HCT116 (cell line): ENCODE results near the gene ADGRE1. TPM values are rescaled to one million over a fixed set of nuclear protein-coding genes. Genes with fewer than 3 reads are reported as not detected.

ENCODE experiments used
- ATAC-seq: fragments of 200-7000 bp; cut with Tn5 transposase; 2 replicates; pipeline ENCODE4 v1.9.1; 2020; ENCODE audit warnings: mild to moderate bottlenecking, moderate library complexity
- BruUV-seq: library from RNA; stranded (reverse); fragments of 400-500 nt; replicated peaks from 2 replicates; lab custom pipeline; 2021; lab: Mats Ljungman, UMichigan
- CTCF ChIA-PET: fragments of 300-600 bp; sonication (Branson Sonifier 250); formaldehyde crosslinking; loops from one replicate; lab custom pipeline; 2021; ENCODE audit warnings: antibody characterized with exemption; lab: Charles Lee
- POLR2A ChIA-PET: fragments of 300-600, 350-600 bp; sonication (Branson Sonifier 250); formaldehyde crosslinking; loops from one replicate; lab custom pipeline; 2021; ENCODE audit warnings: antibody characterized with exemption; lab: Charles Lee
- RAD21 ChIA-PET, 2 experiments: fragments of 300-600 bp; sonication (Branson Sonifier 250); formaldehyde crosslinking; loops; one replicate each; lab custom pipeline; 2023; ENCODE audit warnings: low total read pairs in 2 of 2; ENCODE audit not compliant: uncharacterized antibody in 2 of 2, unreplicated experiment in 2 of 2, low non-redundant PET in 1 of 2; lab: Charles Lee
- DNase-seq: peaks from one replicate; pipeline ENCODE4 v3.0.0-alpha.2; 2010; ENCODE audit warnings: low read depth, low spot score
- H2AFZ ChIP-seq: fragments of 200-600 bp; shearing (Covaris generic), sonication (generic); 2 replicates; pipeline ENCODE4 v1.6.1; 2017; ENCODE audit warnings: low read depth, mixed run types, mixed read lengths, antibody characterized with exemption, low read length; ENCODE audit not compliant: poor library complexity, severe bottlenecking
- H3K27ac ChIP-seq: 2 replicates; pipeline ENCODE4 v1.5.1; 2012; ENCODE audit warnings: low read depth, low read length
- H3K27me3 ChIP-seq: fragments of 200-600 bp; sonication (generic); 2 replicates; pipeline ENCODE4 v1.6.1; 2016; ENCODE audit warnings: mixed run types, low read length, mixed read lengths; ENCODE audit not compliant: insufficient read depth
- H3K36me3 ChIP-seq, 2 experiments: fragments of 200-500 bp in 1 of 2; fragments of 200-600 bp in 1 of 2; sonication (Bioruptor generic) in 1 of 2; sonication (generic) in 1 of 2; 2 replicates each; pipeline versions ENCODE4 v1.5.1 to v1.6.1; 2014 to 2016; ENCODE audit warnings: low read length in 2 of 2, inconsistent platforms in 1 of 2, mixed read lengths in 1 of 2, mixed run types in 1 of 2; ENCODE audit not compliant: insufficient read depth in 2 of 2, control insufficient read depth in 1 of 2
- H3K4me1 ChIP-seq, 2 experiments: fragments of 200-600 bp in 1 of 2; sonication (generic) in 1 of 2; 2 replicates each; pipeline versions ENCODE4 v1.5.1 to v1.6.1; 2012 to 2017; ENCODE audit warnings: low read length in 2 of 2, inconsistent platforms in 1 of 2, mild to moderate bottlenecking in 1 of 2, mixed read lengths in 1 of 2, mixed run types in 1 of 2, moderate library complexity in 1 of 2; ENCODE audit not compliant: insufficient read depth in 2 of 2, control insufficient read depth in 1 of 2
- H3K4me2 ChIP-seq: fragments of 200-600 bp; sonication (generic); 2 replicates; pipeline ENCODE4 v1.6.1; 2017; ENCODE audit warnings: mixed run types, low read length, mixed read lengths
- H3K4me3 ChIP-seq, 2 experiments: fragments of 200-600 bp in 1 of 2; sonication (generic) in 1 of 2; replicated peaks in 1 of 2; 2 replicates each; pipeline ENCODE4 v1.5.1; 2011 to 2016; ENCODE audit warnings: low read length in 2 of 2, control low read depth in 1 of 2, low read depth in 1 of 2, mild to moderate bottlenecking in 1 of 2, mixed read lengths in 1 of 2, mixed run types in 1 of 2
- H3K79me2 ChIP-seq: fragments of 200-600 bp; sonication (generic); 2 replicates; pipeline ENCODE4 v1.6.1; 2017; ENCODE audit warnings: mild to moderate bottlenecking, mixed run types, low read length, moderate library complexity, mixed read lengths; ENCODE audit not compliant: insufficient read depth
- H3K9ac ChIP-seq: fragments of 200-600 bp; sonication (generic); 2 replicates; pipeline ENCODE4 v1.6.1; 2016; ENCODE audit warnings: low read length, mixed read lengths
- H3K9me2 ChIP-seq: fragments of 200-600 bp; sonication (generic), shearing (Covaris generic); 2 replicates; pipeline ENCODE4 v1.6.1; 2017; ENCODE audit warnings: mixed run types, mild to moderate bottlenecking, moderate library complexity; ENCODE audit not compliant: insufficient read depth
- H3K9me3 ChIP-seq, 2 experiments: fragments of 200-500 bp in 1 of 2; fragments of 200-600 bp in 1 of 2; sonication (Bioruptor generic) in 1 of 2; sonication (generic) in 1 of 2; 2 replicates each; pipeline ENCODE4 v1.6.1; 2014 to 2017; ENCODE audit warnings: low read length in 2 of 2, mixed read lengths in 2 of 2, inconsistent platforms in 1 of 2, low read depth in 1 of 2, mild to moderate bottlenecking in 1 of 2, mixed run types in 1 of 2, moderate library complexity in 1 of 2; ENCODE audit not compliant: control insufficient read depth in 1 of 2, insufficient read depth in 1 of 2
- H4K20me1 ChIP-seq: fragments of 200-600 bp; sonication (generic), shearing (Covaris generic); 2 replicates; pipeline ENCODE4 v1.6.1; 2017; ENCODE audit warnings: mixed run types, mild to moderate bottlenecking, moderate library complexity; ENCODE audit not compliant: insufficient read depth
- CBX3 ChIP-seq: IDR thresholded peaks from 2 replicates; pipeline ENCODE4 v1.6.1; 2012; ENCODE audit warnings: low read depth
- CEBPB ChIP-seq: IDR thresholded peaks from 2 replicates; pipeline ENCODE4 v1.6.1; 2012; ENCODE audit warnings: low read depth
- EGR1 ChIP-seq: IDR thresholded peaks from 2 replicates; pipeline ENCODE4 v1.6.1; 2012; ENCODE audit warnings: low read depth
- ELF1 ChIP-seq: IDR thresholded peaks from 2 replicates; pipeline ENCODE4 v1.6.1; 2012; ENCODE audit warnings: low read depth, borderline replicate concordance
- EZH2 ChIP-seq: fragments of 200-600 bp; sonication (generic); IDR thresholded peaks from 2 replicates; pipeline ENCODE4 v1.6.1; 2017; ENCODE audit warnings: antibody characterized with exemption, mixed run types
- EZH2phosphoT487 ChIP-seq: fragments of 200-600 bp; IDR thresholded peaks from 2 replicates; pipeline ENCODE4 v1.6.1; 2018; ENCODE audit warnings: antibody characterized with exemption, borderline replicate concordance
- FOSL1 ChIP-seq: IDR thresholded peaks from 2 replicates; pipeline ENCODE4 v1.6.1; 2012; ENCODE audit warnings: low read depth
- JUND ChIP-seq: IDR thresholded peaks from 2 replicates; pipeline ENCODE4 v1.6.1; 2012
- POLR2A ChIP-seq: IDR thresholded peaks from 2 replicates; pipeline ENCODE4 v1.7.0; 2011; ENCODE audit warnings: borderline replicate concordance; ENCODE audit not compliant: insufficient read depth, insufficient read length; ENCODE audit errors: extremely low read depth
- POLR2AphosphoS5 ChIP-seq: IDR thresholded peaks from 2 replicates; pipeline ENCODE4 v1.6.1; 2011; ENCODE audit warnings: mild to moderate bottlenecking, low read depth, low read length, moderate library complexity
- SIN3A ChIP-seq: IDR thresholded peaks from 2 replicates; pipeline ENCODE4 v1.6.1; 2012; ENCODE audit warnings: low read depth
- SP1 ChIP-seq: IDR thresholded peaks from 2 replicates; pipeline ENCODE4 v1.6.1; 2012; ENCODE audit warnings: low read depth
- YY1 ChIP-seq: IDR thresholded peaks from 2 replicates; pipeline ENCODE4 v1.6.1; 2011; ENCODE audit warnings: low read length, low read depth, moderate library complexity, mild to moderate bottlenecking; ENCODE audit not compliant: insufficient replicate concordance; ENCODE audit errors: extremely low read depth
- ZFX ChIP-seq: fragments of 450-650 bp; IDR thresholded peaks from 2 replicates; pipeline ENCODE4 v1.6.1; 2017
- ZNF274 ChIP-seq: fragments of 200-500 bp; sonication (Bioruptor generic); IDR thresholded peaks from 2 replicates; pipeline ENCODE4 v1.6.1; 2014; ENCODE audit warnings: mild to moderate bottlenecking, low read depth, low read length, inconsistent platforms
- intact Hi-C: fragments of 100-400 bp; cut with micrococcal nuclease; formaldehyde crosslinking; loops from 2 replicates; pipeline ENCODE4 v1.10.0; 2022
- total RNA-seq: library from RNA; stranded (reverse); gene quantifications from one replicate; pipeline ENCODE4 v1.2.1, GENCODE V29; 2021; ENCODE audit not compliant: unreplicated experiment
- TF ChIP-seq, protein P1 (sequence below): IDR thresholded peaks from 2 replicates; pipeline ENCODE4 v1.6.1; 2012
- TF ChIP-seq, protein P2 (sequence below), 3 experiments: fragments of 200-600 bp in 1 of 3; sonication (generic) in 1 of 3; IDR thresholded peaks in 2 of 3; conservative IDR thresholded peaks in 1 of 3; 2 replicates each; pipeline ENCODE4 v1.5.1; 2012 to 2017; ENCODE audit warnings: low read depth in 2 of 3, low read length in 2 of 3, antibody characterized with exemption in 1 of 3, borderline replicate concordance in 1 of 3, control low read depth in 1 of 3, mild to moderate bottlenecking in 1 of 3, mixed read lengths in 1 of 3, mixed run types in 1 of 3, moderate library complexity in 1 of 3; ENCODE audit not compliant: insufficient read depth in 1 of 3

Gene ADGRE1
- total RNA-seq, 1 experiment from 2014 or later, result not detected

DNA sequence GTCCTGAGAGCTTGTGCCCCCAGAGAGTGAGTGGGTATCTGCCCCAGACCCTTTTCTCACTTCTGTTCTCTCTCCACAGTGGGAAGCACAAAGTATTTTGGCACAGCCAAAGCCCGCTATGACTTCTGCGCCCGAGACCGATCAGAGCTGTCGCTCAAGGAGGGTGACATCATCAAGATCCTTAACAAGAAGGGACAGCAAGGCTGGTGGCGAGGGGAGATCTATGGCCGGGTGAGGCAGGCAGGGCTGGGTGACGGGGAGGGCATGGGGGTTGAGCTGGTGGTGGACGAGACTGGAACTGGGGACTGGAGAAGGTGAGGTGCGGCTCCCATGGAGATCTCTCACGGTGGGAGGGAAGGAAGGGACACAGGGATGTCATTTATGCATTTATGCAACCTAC, 33.5 kb upstream of the ADGRE1 start:
- BruUV-seq, result no TSS peak
- CTCF ChIA-PET, result no interaction called here
- POLR2A ChIA-PET, result no interaction called here

More for the DNA sequence above, 33.5 kb upstream of the ADGRE1 start:
- intact Hi-C loops, result no loop called here
- H3K4me1 ChIP-seq, result no peaks in the 10 kb centered on the region
- H3K4me2 ChIP-seq, result no peak overlapping the region
- H4K20me1 ChIP-seq, result no peaks in the 10 kb centered on the region
- H3K79me2 ChIP-seq, result no peaks in the 10 kb centered on the region
- H2AFZ ChIP-seq, result no peak overlapping the region
- no peak overlapping the region for H3K4me3 ChIP-seq
- H3K9ac ChIP-seq, result no peak overlapping the region
- H3K27me3 ChIP-seq, result no peaks in the 10 kb centered on the region
- RAD21 ChIA-PET, result no interaction called here
- H3K27ac ChIP-seq, result no peak overlapping the region
- TF ChIP-seq CBX3 (no peak), SIN3A (no peak), YY1 (no peak), EZH2phosphoT487 (no peak), ELF1 (no peak), SP1 (no peak), EZH2 (no peak), CEBPB (no peak), ZNF274 (no peak), ZFX (no peak), POLR2A (no peak), POLR2AphosphoS5 (no peak), JUND (no peak), EGR1 (no peak), FOSL1 (no peak)
- TF ChIP-seq, protein P1, sequence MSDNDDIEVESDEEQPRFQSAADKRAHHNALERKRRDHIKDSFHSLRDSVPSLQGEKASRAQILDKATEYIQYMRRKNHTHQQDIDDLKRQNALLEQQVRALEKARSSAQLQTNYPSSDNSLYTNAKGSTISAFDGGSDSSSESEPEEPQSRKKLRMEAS, result no peak
- TF ChIP-seq, protein P2, sequence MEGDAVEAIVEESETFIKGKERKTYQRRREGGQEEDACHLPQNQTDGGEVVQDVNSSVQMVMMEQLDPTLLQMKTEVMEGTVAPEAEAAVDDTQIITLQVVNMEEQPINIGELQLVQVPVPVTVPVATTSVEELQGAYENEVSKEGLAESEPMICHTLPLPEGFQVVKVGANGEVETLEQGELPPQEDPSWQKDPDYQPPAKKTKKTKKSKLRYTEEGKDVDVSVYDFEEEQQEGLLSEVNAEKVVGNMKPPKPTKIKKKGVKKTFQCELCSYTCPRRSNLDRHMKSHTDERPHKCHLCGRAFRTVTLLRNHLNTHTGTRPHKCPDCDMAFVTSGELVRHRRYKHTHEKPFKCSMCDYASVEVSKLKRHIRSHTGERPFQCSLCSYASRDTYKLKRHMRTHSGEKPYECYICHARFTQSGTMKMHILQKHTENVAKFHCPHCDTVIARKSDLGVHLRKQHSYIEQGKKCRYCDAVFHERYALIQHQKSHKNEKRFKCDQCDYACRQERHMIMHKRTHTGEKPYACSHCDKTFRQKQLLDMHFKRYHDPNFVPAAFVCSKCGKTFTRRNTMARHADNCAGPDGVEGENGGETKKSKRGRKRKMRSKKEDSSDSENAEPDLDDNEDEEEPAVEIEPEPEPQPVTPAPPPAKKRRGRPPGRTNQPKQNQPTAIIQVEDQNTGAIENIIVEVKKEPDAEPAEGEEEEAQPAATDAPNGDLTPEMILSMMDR (IDR thresholded peaks at IDR 0.05 in 2 of 3, conservative IDR thresholded peaks at IDR 0.05 in 1 of 3; ENCODE audit: borderline replicate concordance in 1 of 3, insufficient read depth in 1 of 3, low read depth in 2 of 3, low read length in 2 of 3), result no peak
- DNase-seq, result no peak
- no peaks in the 10 kb centered on the region for H3K9me2 ChIP-seq
- H3K9me3 ChIP-seq, result no peaks in the 10 kb centered on the region
- 0 out of 4 replicates have a peak, but pooled peaks cover 0 to 6% of the 10 kb centered on the region in 2 experiments for H3K36me3 ChIP-seq
- no peak for ATAC-seq
